Mesothelial cell of epicardium (in vitro differentiated cells): ENCODE data around the gene SMARCD2. TPM values are rescaled to one million over a fixed set of nuclear protein-coding genes. Genes with fewer than 3 reads are reported as not detected.

Source experiments
- DNase-seq, 2 experiments: peaks; one replicate each; pipeline ENCODE4 v3.0.0; 2021; ENCODE audit warnings: low spot score in 2 of 2; ENCODE audit not compliant: unreplicated experiment in 2 of 2
- H3K27ac Mint-ChIP-seq: 2 replicates; pipeline ENCODE4 v1.8.0; 2021; ENCODE audit warnings: mixed read lengths
- H3K27me3 Mint-ChIP-seq: 2 replicates; pipeline ENCODE4 v1.8.0; 2021; ENCODE audit warnings: low read depth, mixed read lengths
- H3K36me3 Mint-ChIP-seq: 2 replicates; pipeline ENCODE4 v1.8.0; 2021; ENCODE audit warnings: mixed read lengths
- H3K4me1 Mint-ChIP-seq: 2 replicates; pipeline ENCODE4 v1.8.0; 2021; ENCODE audit warnings: mixed read lengths
- H3K4me3 Mint-ChIP-seq: 2 replicates; pipeline ENCODE4 v1.8.0; 2021; ENCODE audit warnings: mild to moderate bottlenecking, moderate library complexity, mixed read lengths
- H3K9me3 Mint-ChIP-seq: 2 replicates; pipeline ENCODE4 v1.8.0; 2021; ENCODE audit warnings: mixed read lengths
- CTCF ChIP-seq: fragments of 200-600 bp; sonication (generic); IDR thresholded peaks from one replicate; pipeline ENCODE4 v1.5.0; 2021; ENCODE audit warnings: antibody characterized with exemption; ENCODE audit not compliant: unreplicated experiment
- total RNA-seq: library from RNA; stranded (reverse); gene quantifications from 3 replicates; pipeline ENCODE4 v1.2.1, GENCODE V29; 2021

SMARCD2 gene
- total RNA-seq, 1 donor from 2014 or later, result 72.3 TPM

- no peak for TF ChIP-seq CTCF
- no peaks in the 10 kb centered on the region for H3K9me3 Mint-ChIP-seq
- peaks cover 13% of the 10 kb centered on the region for H3K36me3 Mint-ChIP-seq
- peaks cover 4% of the 10 kb centered on the region for H3K4me1 Mint-ChIP-seq
- no peak overlapping the region for H3K4me3 Mint-ChIP-seq
- no peak for DNase-seq
- H3K27ac Mint-ChIP-seq, result no peak overlapping the region
- H3K27me3 Mint-ChIP-seq, result no peaks in the 10 kb centered on the region
Measured at GRCh38 chr17:63783522-63783921, 59.0 kb downstream of the SMARCD2 start.

Other genes starting within 250 kb of the SMARCD2 start
- 14.2 to 18.9 TPM (median 16.2 TPM) in 3 replicates for gene TACO1, start 241.8 kb downstream of the SMARCD2 start, total RNA-seq
- 23.1 to 24.0 TPM (median 23.4 TPM) in 3 replicates for gene MAP3K3, start 220.3 kb downstream of the SMARCD2 start, total RNA-seq
- 76.5 to 79.3 TPM (median 77.0 TPM) in 3 replicates for gene LIMD2, start 142.6 kb downstream of the SMARCD2 start, total RNA-seq
- gene STRADA, start 100.9 kb downstream of the SMARCD2 start, total RNA-seq, result 57.2 to 62.9 TPM (median 62.3 TPM) in 3 replicates
- 55.9 to 58.2 TPM (median 56.3 TPM) in 3 replicates for gene CCDC47, start 69.1 kb downstream of the SMARCD2 start, total RNA-seq
- 183 to 197 TPM (median 186 TPM) in 3 replicates for gene DDX42, start 68.5 kb downstream of the SMARCD2 start, total RNA-seq
- 76.5 to 82.4 TPM (median 82.0 TPM) in 3 replicates for gene PSMC5, start 15.3 kb downstream of the SMARCD2 start, total RNA-seq
- gene FTSJ3, start 15.0 kb downstream of the SMARCD2 start, total RNA-seq, result 44.0 to 48.6 TPM (median 48.1 TPM) in 3 replicates
- 0.43 to 0.66 TPM in 2 of 3 replicates, not detected in the other for gene CSH2, start 31.0 kb upstream of the SMARCD2 start, total RNA-seq
- not detected in 3 replicates for gene GH2, start 39.3 kb upstream of the SMARCD2 start, total RNA-seq
- 0.61 TPM in 1 of 3 replicates, not detected in the others for gene CSH1, start 53.9 kb upstream of the SMARCD2 start, total RNA-seq
- gene CSHL1, start 68.6 kb upstream of the SMARCD2 start, total RNA-seq, result not detected in 3 replicates
- not detected in 3 replicates for gene GH1, start 76.2 kb upstream of the SMARCD2 start, total RNA-seq
- gene CD79B, start 89.6 kb upstream of the SMARCD2 start, total RNA-seq, result not detected in 3 replicates
- 0.14 to 0.60 TPM (median 0.51 TPM) in 3 replicates for gene SCN4A, start 130.2 kb upstream of the SMARCD2 start, total RNA-seq
- gene PRR29, start 155.7 kb upstream of the SMARCD2 start, total RNA-seq, result 1.9 to 2.0 TPM (median 2.0 TPM) in 3 replicates
- 0.22 TPM in 1 of 3 replicates, not detected in the others for gene ICAM2, start 177.9 kb upstream of the SMARCD2 start, total RNA-seq